K562 (cell line): Measurements from ENCODE around the gene MYO1F. TPM values are rescaled to one million over a fixed set of nuclear protein-coding genes. Genes with fewer than 3 reads are reported as not detected.

Experiments
- ARID4B ChIP-seq: sonication (generic); formaldehyde crosslinking; IDR thresholded peaks from 2 replicates; pipeline ENCODE4 v1.8.0; 2022; ENCODE audit warnings: mild to moderate bottlenecking, missing genetic modification reagents
- CTCFL ChIP-seq: IDR thresholded peaks from 2 replicates; pipeline ENCODE4 v1.6.1; 2011; ENCODE audit warnings: borderline replicate concordance, low read depth, mild to moderate bottlenecking, moderate library complexity, low read length; ENCODE audit not compliant: insufficient read depth, poor library complexity, severe bottlenecking
- MYC ChIP-seq, 2 experiments: fragments of 250-450 bp in 1 of 2; sonication (Bioruptor Pico) in 1 of 2; IDR thresholded peaks; 2 replicates each; pipeline versions ENCODE4 v1.5.1 to v1.6.1; 2012 to 2021; ENCODE audit warnings: low read depth in 2 of 2, borderline replicate concordance in 1 of 2, improper control_type of control experiment in 1 of 2, low read length in 1 of 2, mild to moderate bottlenecking in 1 of 2, moderate library complexity in 1 of 2
- PHTF2 ChIP-seq: fragments of 250-450 bp; sonication (Bioruptor Pico); IDR thresholded peaks from 2 replicates; pipeline ENCODE4 v1.5.0; 2021; ENCODE audit warnings: mild to moderate bottlenecking
- RBFOX2 ChIP-seq: fragments of 200-400 bp; formaldehyde crosslinking; IDR thresholded peaks from 2 replicates; pipeline ENCODE4 v1.6.1; 2017; ENCODE audit warnings: low read depth, mild to moderate bottlenecking, low read length, moderate library complexity
- ZBTB11 ChIP-seq, 3 experiments: fragments of 200-800 bp in 1 of 3; fragments of 250-450 bp in 1 of 3; fragments of 450-650 bp in 1 of 3; sonication (Bioruptor Pico) in 1 of 3; sonication (Bioruptor generic) in 1 of 3; formaldehyde crosslinking in 1 of 3; IDR thresholded peaks; 2 replicates each; pipeline versions ENCODE4 v1.6.1 to v1.8.0; 2016 to 2022; ENCODE audit warnings: mild to moderate bottlenecking in 2 of 3, missing genetic modification characterization in 2 of 3, missing compliant biosample characterization in 1 of 3, moderate library complexity in 1 of 3
- ZBTB34 ChIP-seq: fragments of 250-450 bp; sonication (Bioruptor Pico); IDR thresholded peaks from 2 replicates; pipeline ENCODE4 v1.8.0; 2021; ENCODE audit warnings: mild to moderate bottlenecking, moderate library complexity
- ZNF445 ChIP-seq: fragments of 250-450 bp; sonication (Bioruptor Pico); IDR thresholded peaks from 2 replicates; pipeline ENCODE4 v1.4.0; 2020; ENCODE audit warnings: low read depth, mild to moderate bottlenecking, moderate library complexity
- polyA plus RNA-seq, 8 experiments: library from polyadenylated mRNA; depleted of rRNA in 4 of 8; stranded (reverse) in 5 of 8; unstranded in 3 of 8; fragments of >200 nt; fragmentation: Nextera tagmentation in 2 of 8; fragmentation: Illumina TruSeq in 1 of 8; extraction: Ambion mirVana in 2 of 8; extraction: Trizol in 1 of 8; gene quantifications; 2 replicates each; pipeline versions ENCODE4 v1.2.1 to v1.2.3, GENCODE V29; 2011 to 2014; ENCODE audit warnings: inconsistent platforms in 1 of 8, missing spikeins in 1 of 8
- total RNA-seq, 7 experiments: library from RNA; depleted of rRNA in 6 of 7; stranded (reverse); fragments of >200 nt in 6 of 7; fragmentation: Illumina TruSeq in 2 of 7; extraction: Trizol in 2 of 7; gene quantifications; 2 replicates each; pipeline versions ENCODE4 v1.2.1 to v1.2.3, GENCODE V29; 2011 to 2021; ENCODE audit warnings: low replicate concordance in 1 of 7
- TF ChIP-seq, protein P1 (sequence below), 2 experiments: fragments of 150-350 bp in 1 of 2; IDR thresholded peaks; 2 replicates each; pipeline ENCODE4 v1.6.1; 2012 to 2016; ENCODE audit warnings: low read depth in 2 of 2, low read length in 2 of 2, mild to moderate bottlenecking in 1 of 2, moderate library complexity in 1 of 2

MYO1F gene
- total and polyA plus RNA-seq, 9 of the 15 experiments (the other 6 are each of a cell fraction or from before 2014, with no cell fraction given), result 0.78 to 9.4 (median 4.3) TPM

- TF ChIP-seq CTCFL, result peak; percentile 73
- TF ChIP-seq, protein P1, sequence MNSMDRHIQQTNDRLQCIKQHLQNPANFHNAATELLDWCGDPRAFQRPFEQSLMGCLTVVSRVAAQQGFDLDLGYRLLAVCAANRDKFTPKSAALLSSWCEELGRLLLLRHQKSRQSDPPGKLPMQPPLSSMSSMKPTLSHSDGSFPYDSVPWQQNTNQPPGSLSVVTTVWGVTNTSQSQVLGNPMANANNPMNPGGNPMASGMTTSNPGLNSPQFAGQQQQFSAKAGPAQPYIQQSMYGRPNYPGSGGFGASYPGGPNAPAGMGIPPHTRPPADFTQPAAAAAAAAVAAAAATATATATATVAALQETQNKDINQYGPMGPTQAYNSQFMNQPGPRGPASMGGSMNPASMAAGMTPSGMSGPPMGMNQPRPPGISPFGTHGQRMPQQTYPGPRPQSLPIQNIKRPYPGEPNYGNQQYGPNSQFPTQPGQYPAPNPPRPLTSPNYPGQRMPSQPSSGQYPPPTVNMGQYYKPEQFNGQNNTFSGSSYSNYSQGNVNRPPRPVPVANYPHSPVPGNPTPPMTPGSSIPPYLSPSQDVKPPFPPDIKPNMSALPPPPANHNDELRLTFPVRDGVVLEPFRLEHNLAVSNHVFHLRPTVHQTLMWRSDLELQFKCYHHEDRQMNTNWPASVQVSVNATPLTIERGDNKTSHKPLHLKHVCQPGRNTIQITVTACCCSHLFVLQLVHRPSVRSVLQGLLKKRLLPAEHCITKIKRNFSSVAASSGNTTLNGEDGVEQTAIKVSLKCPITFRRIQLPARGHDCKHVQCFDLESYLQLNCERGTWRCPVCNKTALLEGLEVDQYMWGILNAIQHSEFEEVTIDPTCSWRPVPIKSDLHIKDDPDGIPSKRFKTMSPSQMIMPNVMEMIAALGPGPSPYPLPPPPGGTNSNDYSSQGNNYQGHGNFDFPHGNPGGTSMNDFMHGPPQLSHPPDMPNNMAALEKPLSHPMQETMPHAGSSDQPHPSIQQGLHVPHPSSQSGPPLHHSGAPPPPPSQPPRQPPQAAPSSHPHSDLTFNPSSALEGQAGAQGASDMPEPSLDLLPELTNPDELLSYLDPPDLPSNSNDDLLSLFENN (IDR thresholded peaks at IDR 0.05; ENCODE audit: low read depth in 2 of 2, low read length in 2 of 2), result no peak
- TF ChIP-seq MYC (IDR thresholded peaks at IDR 0.05; ENCODE audit: low read depth, low read length), result no peak
- no peak for TF ChIP-seq MYC (CRISPR knock-in tag; IDR thresholded peaks at IDR 0.05; ENCODE audit: borderline replicate concordance, low read depth)
- no peak for TF ChIP-seq PHTF2 (CRISPR knock-in tag)
- TF ChIP-seq ZNF445 (CRISPR knock-in tag), result no peak
- TF ChIP-seq ZBTB34 (CRISPR knock-in tag), result no peak
- TF ChIP-seq ARID4B (CRISPR knock-in tag), result no peak
- TF ChIP-seq RBFOX2, result peak; percentile 41; the same call in 1 of the 2 replicates
- no peak for TF ChIP-seq ZBTB11 (CRISPR knock-in tag; IDR thresholded peaks at IDR 0.05)
Observed at GRCh38 chr19:8511573-8512101, 65.6 kb downstream of the MYO1F start (continued).
